AG09319 (cell line): ENCODE data around the gene OR6C68.
"Not testable (repeated sequence)": the region's sequence is repeated elsewhere in the genome, so short reads cannot be mapped to it uniquely, and the experiment has no call there.

ENCODE experiments used
- DNase-seq: peaks from one replicate; pipeline ENCODE4 v3.0.0-alpha.2; 2010; ENCODE audit warnings: low read depth; ENCODE audit errors: extremely low read depth
- CTCF ChIP-seq: IDR thresholded peaks from 2 replicates; pipeline ENCODE4 v1.5.1; 2011; ENCODE audit warnings: low read depth, mild to moderate bottlenecking, inconsistent platforms, low read length, moderate library complexity

OR6C68 gene

GRCh38 chr12:55492078-55492477 lies at the start of gene OR6C68:
Gene OR6C68 (plus strand): TSS chr12:55492378. CDS start chr12:55492378, 0 bp downstream.
- no peak for TF ChIP-seq CTCF
- no peak for DNase-seq

GRCh38 chr12:55443776-55444175 lies 48.4 kb upstream of the OR6C68 start, which contains the start of gene OR6C2:
Gene OR6C2 (plus strand): TSS chr12:55444076. CDS start chr12:55452214, 8,138 bp downstream.
- TF ChIP-seq CTCF = no peak
- no peak for DNase-seq

GRCh38 chr12:55445357-55445756 lies 46.8 kb upstream of the OR6C68 start:
- no peak for DNase-seq
- no peak for TF ChIP-seq CTCF

GRCh38 chr12:55446326-55446725 lies 45.9 kb upstream of the OR6C68 start:
- no peak for TF ChIP-seq CTCF
- no peak for DNase-seq

- DNase-seq = no peak
- no peak for TF ChIP-seq CTCF
These were observed 43.4 kb upstream of the OR6C68 start for GRCh38 chr12:55448825-55449224.

GRCh38 chr12:55464926-55465325 lies 27.3 kb upstream of the OR6C68 start:
- DNase-seq = not testable (repeated sequence)

- no peak for TF ChIP-seq CTCF
- DNase-seq = no peak
These were observed 24.3 kb upstream of the OR6C68 start for GRCh38 chr12:55467836-55468235.

- DNase-seq = no peak
- TF ChIP-seq CTCF = no peak
These were observed 22.9 kb upstream of the OR6C68 start for GRCh38 chr12:55469291-55469690.
